Right atrium auricular region (tissue), 2 donors: ENCODE data around the gene PXMP4. TPM values are rescaled to one million over a fixed set of nuclear protein-coding genes. Genes with fewer than 3 reads are reported as not detected.
"Not testable (repeated sequence)": the region's sequence is repeated elsewhere in the genome, so short reads cannot be mapped to it uniquely, and the experiment has no call there.

Experiments used
- DNase-seq: peaks from one replicate; pipeline ENCODE4 v3.0.0-alpha.2; 2019; ENCODE audit warnings: low spot score
- H3K27ac ChIP-seq, 2 donors: fragments of 200-600 bp; sonication (generic); 1 replicate in 1 of 2; 2 replicates in 1 of 2; pipeline ENCODE4 v1.5.1; 2016 to 2019
- H3K27me3 ChIP-seq, 2 donors: fragments of 200-600 bp; sonication (generic); one replicate each; pipeline versions ENCODE4 v1.5.1 to v1.6.0; 2017 to 2019
- H3K36me3 ChIP-seq: fragments of 200-600 bp; sonication (generic); one replicate; pipeline ENCODE4 v1.5.1; 2016
- H3K4me1 ChIP-seq, 2 donors: fragments of 200-600 bp; sonication (generic); one replicate each; pipeline versions ENCODE4 v1.5.1 to v1.6.0; 2017 to 2019
- H3K4me3 ChIP-seq, 2 donors: fragments of 200-600 bp; sonication (generic); 1 replicate in 1 of 2; 2 replicates in 1 of 2; pipeline ENCODE4 v1.5.1; 2017 to 2019; ENCODE audit warnings: mild to moderate bottlenecking in 1 of 2, moderate library complexity in 1 of 2
- H3K9me3 ChIP-seq, 2 donors: fragments of 200-600 bp; sonication (generic); one replicate each; pipeline ENCODE4 v1.5.1; 2019
- total RNA-seq, 2 donors: library from RNA; depleted of rRNA; stranded (reverse); fragments of >200 nt; gene quantifications; one replicate each; pipeline ENCODE4 v1.1.0, GENCODE V29; 2016
- TF ChIP-seq, protein P1 (sequence below), 2 donors: fragments of 200-600 bp; sonication (generic); IDR thresholded peaks; one replicate each; pipeline ENCODE4 v1.5.1; 2019; ENCODE audit warnings: antibody characterized with exemption in 2 of 2

PXMP4 gene
- total RNA-seq, 2 donors from 2014 or later: 4.5 to 9.8 TPM

DNA sequence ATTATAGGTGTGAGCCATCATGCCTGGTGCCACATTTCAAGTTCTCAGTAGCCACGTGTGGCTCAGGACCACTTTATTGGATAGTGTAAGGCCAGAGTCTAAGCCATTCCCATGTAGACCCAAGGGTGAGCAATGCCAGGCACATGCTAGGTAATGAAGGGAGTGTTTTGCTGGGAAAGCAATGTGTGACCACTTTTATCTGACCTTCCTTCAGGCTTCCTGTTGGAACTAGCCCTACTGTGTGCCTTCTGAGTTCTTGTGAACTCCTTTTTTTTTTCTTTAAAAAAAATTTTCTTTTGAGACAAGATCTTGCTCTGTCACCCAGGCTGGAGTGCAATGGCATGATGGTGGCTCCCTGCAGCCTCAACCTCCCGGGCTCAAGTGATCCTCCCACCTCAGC, 45.0 kb upstream of the PXMP4 start:
- H3K36me3 ChIP-seq: peaks cover 12% of the 10 kb centered on the region

DNA sequence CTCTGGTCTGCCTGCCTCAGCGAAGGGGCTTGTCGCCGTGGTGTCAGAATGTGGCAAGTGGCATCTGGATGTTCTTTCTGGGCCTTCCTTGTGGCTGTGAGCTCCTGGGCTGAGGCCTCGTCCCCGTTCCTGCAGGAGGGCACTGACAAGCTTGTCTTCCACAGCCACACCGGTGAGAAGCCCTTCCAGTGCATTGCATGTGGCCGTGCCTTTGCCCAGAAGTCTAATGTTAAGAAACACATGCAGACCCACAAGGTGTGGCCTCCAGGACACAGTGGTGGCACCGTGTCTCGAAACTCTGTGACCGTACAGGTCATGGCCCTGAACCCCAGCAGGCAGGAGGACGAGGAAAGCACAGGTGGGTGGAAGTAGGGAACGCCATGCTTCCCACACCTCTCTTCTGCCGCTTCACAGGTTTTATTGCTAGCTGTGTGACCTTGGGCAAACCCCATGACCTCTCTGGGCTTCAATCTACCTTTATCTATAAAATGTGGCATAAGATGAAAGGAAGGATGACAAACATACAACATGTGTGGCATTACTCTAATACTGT, 41.7 kb upstream of the PXMP4 start:
- TF ChIP-seq, protein P1, sequence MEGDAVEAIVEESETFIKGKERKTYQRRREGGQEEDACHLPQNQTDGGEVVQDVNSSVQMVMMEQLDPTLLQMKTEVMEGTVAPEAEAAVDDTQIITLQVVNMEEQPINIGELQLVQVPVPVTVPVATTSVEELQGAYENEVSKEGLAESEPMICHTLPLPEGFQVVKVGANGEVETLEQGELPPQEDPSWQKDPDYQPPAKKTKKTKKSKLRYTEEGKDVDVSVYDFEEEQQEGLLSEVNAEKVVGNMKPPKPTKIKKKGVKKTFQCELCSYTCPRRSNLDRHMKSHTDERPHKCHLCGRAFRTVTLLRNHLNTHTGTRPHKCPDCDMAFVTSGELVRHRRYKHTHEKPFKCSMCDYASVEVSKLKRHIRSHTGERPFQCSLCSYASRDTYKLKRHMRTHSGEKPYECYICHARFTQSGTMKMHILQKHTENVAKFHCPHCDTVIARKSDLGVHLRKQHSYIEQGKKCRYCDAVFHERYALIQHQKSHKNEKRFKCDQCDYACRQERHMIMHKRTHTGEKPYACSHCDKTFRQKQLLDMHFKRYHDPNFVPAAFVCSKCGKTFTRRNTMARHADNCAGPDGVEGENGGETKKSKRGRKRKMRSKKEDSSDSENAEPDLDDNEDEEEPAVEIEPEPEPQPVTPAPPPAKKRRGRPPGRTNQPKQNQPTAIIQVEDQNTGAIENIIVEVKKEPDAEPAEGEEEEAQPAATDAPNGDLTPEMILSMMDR (IDR thresholded peaks at IDR 0.05): no peak
- H3K4me1 ChIP-seq: no peaks in the 10 kb centered on the region
- H3K9me3 ChIP-seq: peaks cover 0 to 7% of the 10 kb centered on the region in 2 donors
- H3K27ac ChIP-seq: no peak overlapping the region
- no peak overlapping the region for H3K4me3 ChIP-seq
- H3K36me3 ChIP-seq: peaks cover 17% of the 10 kb centered on the region
- no peaks in the 10 kb centered on the region for H3K27me3 ChIP-seq
- no peak for DNase-seq

More for the DNA sequence above, 45.0 kb upstream of the PXMP4 start:
- Histone ChIP-seq H3K4me1 (no peaks in the 10 kb centered on the region), H3K9me3 (no peaks in the 10 kb centered on the region), H3K4me3 (no peak overlapping the region), H3K27me3 (no peaks in the 10 kb centered on the region), H3K27ac (no peak overlapping the region)
- TF ChIP-seq, protein P1 (IDR thresholded peaks at IDR 0.05): no peak
- no peak for DNase-seq

DNA sequence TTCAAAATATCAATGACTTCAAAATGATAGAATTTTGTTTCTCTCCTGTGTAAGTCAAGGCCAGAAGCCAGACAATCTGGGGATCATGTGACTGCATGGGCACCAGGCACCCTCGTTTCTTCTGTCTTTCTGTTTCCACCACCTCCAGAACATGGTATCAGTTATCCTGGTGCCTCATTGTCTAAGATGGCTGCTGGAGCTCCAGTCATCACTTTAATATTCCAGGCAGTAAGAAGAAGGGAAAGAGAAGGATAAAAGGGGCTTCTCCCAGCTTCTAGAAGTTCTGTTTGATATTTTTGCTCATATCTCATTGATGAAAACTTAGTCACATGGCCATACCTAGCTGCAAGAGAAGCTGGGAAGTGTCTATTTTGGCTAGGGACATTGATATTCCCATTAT, 37.3 kb upstream of the PXMP4 start:
- H3K27me3 ChIP-seq: no peaks in the 10 kb centered on the region
- no peak for DNase-seq
- TF ChIP-seq, protein P1 (IDR thresholded peaks at IDR 0.05): no peak
- no peaks in the 10 kb centered on the region for H3K4me1 ChIP-seq
- H3K27ac ChIP-seq: no peak overlapping the region
- H3K9me3 ChIP-seq: peaks cover 0 to 7% of the 10 kb centered on the region in 2 donors
- H3K36me3 ChIP-seq: peaks cover 28% of the 10 kb centered on the region
- no peak overlapping the region for H3K4me3 ChIP-seq

DNA sequence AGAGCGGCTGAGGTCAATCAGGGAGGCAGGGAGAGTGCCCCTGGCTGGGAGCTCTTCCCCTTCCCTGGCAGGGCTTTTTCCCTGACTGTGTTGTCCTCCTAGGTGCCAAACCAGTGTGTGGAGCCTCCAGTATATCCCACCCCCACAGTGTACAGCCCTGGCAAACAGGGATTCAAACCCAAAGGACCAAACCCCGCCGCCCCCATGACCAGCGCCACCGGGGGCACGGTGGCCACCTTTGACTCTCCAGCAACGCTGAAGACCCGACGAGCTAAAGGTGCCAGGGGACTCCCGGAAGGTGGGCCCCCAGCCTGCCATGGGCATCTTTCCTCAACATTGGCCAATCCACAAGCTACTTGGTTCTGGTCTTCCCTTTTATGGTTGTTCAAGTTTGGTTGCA, 36.9 kb upstream of the PXMP4 start:
- no peak overlapping the region for H3K27ac ChIP-seq
- no peaks in the 10 kb centered on the region for H3K27me3 ChIP-seq
- H3K9me3 ChIP-seq: peaks cover 0 to 7% of the 10 kb centered on the region in 2 donors
- no peaks in the 10 kb centered on the region for H3K4me1 ChIP-seq
- TF ChIP-seq, protein P1 (IDR thresholded peaks at IDR 0.05): no peak
- H3K4me3 ChIP-seq: no peak overlapping the region
- DNase-seq: no peak
- peaks cover 28% of the 10 kb centered on the region for H3K36me3 ChIP-seq

DNA sequence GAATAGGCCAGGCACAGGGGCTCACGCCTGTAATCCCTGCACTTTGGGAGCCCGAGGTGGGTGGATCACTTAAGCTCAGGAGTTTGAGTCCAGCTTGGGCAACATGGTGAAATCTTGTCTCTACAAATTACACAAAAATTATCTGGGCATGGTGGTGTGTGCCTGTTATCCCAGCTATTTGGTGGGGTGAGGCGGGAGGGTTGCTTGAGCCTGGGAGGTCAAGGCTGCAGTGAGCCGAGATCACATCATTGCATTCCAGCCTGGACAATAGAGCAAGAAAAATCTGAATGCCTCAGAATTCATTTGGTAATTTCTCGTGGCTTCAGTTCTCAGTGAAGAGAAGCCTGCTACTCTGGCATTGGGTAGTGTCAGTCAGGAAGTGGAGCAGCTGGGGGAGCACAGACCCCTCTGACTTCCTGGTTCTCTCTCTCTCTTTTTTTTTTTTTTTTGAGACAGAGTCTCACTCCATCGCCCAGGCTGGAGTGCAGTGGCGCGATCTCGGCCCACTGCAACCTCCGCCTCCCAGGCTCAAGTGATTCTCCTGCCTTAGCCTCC, 35.9 kb upstream of the PXMP4 start:
- peaks cover 28% of the 10 kb centered on the region for H3K36me3 ChIP-seq
- H3K9me3 ChIP-seq, H3K27ac ChIP-seq, H3K4me1 ChIP-seq, DNase-seq, H3K27me3 ChIP-seq, H3K4me3 ChIP-seq: not testable (repeated sequence)

DNA sequence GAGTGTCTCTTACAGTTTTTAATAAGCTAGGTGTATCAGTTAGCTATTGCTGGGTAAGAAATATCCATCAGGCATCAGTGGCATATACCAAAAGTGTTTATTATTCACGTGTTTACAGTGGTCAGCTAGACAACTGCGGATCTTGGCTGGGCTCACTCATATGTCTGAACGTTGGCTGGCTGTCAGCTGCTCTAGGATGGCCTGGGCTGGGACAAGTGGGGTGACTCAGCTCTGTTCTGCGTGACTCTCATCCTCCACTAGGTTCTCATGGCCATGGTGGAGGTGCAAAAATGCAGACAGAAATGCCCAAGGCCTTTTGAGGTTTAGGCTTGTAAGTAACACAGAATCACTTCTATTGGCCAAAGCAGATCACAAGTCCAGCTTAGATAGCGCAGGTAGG, 33.7 kb upstream of the PXMP4 start:
- Histone ChIP-seq H3K4me1 (no peaks in the 10 kb centered on the region), H3K36me3 (peaks cover 32% of the 10 kb centered on the region), H3K27ac (no peak overlapping the region), H3K4me3 (no peak overlapping the region), H3K9me3 (peaks cover 0 to 7% of the 10 kb centered on the region in 2 donors), H3K27me3 (no peaks in the 10 kb centered on the region)
- TF ChIP-seq, protein P1 (IDR thresholded peaks at IDR 0.05): no peak
- no peak for DNase-seq
